Mesodermal cell (in vitro differentiated cells): ENCODE results near the gene MAP4K4.

Source experiments
- H3K27ac ChIP-seq: 2 replicates; pipeline ENCODE4 v1.7.0; 2013; ENCODE audit warnings: mild to moderate bottlenecking, low read depth, low read length, moderate library complexity; ENCODE audit not compliant: severe bottlenecking
- H3K36me3 ChIP-seq: 2 replicates; pipeline ENCODE4 v1.7.1; 2013; ENCODE audit warnings: mild to moderate bottlenecking, low read length, moderate library complexity; ENCODE audit not compliant: control insufficient read depth, insufficient read depth
- H3K4me1 ChIP-seq: one replicate; pipeline ENCODE4 v1.7.1; 2013; ENCODE audit warnings: mild to moderate bottlenecking, low read length; ENCODE audit not compliant: insufficient read depth, control insufficient read depth, poor library complexity, severe bottlenecking
- H3K4me3 ChIP-seq: 2 replicates; pipeline ENCODE4 v1.7.0; 2013; ENCODE audit warnings: low read length, control low read depth, mild to moderate bottlenecking; ENCODE audit not compliant: insufficient read depth, poor library complexity, severe bottlenecking; ENCODE audit errors: extremely low read depth
- H3K9me3 ChIP-seq: 2 replicates; pipeline ENCODE4 v1.7.1; 2013; ENCODE audit warnings: mild to moderate bottlenecking, low read length, moderate library complexity; ENCODE audit not compliant: control insufficient read depth
- WGBS, 2 experiments: methylation state at CpG; one replicate each; pipeline ENCODE4 v1.1.5; 2013; ENCODE audit warnings: missing lambda C conversion rate in 2 of 2; ENCODE audit not compliant: insufficient coverage in 2 of 2; 5-methylcytosine and 5-hydroxymethylcytosine counted together

MAP4K4 gene

GRCh38 chr2:101793277-101793969 is 95.9 kb downstream of the MAP4K4 start:
- H3K36me3 ChIP-seq = peaks cover 25% of the 10 kb centered on the region
- H3K27ac ChIP-seq = no peak overlapping the region
- H3K4me3 ChIP-seq = no peak overlapping the region
- WGBS, 2 experiments = 88 to 96% methylated on average over 2 of the region's 3 CpGs
- H3K4me1 ChIP-seq = peaks cover 8% of the 10 kb centered on the region
- no peaks in the 10 kb centered on the region for H3K9me3 ChIP-seq

- no peak overlapping the region for H3K4me3 ChIP-seq
- peaks cover 25% of the 10 kb centered on the region for H3K36me3 ChIP-seq
- peaks cover 8% of the 10 kb centered on the region for H3K4me1 ChIP-seq
- no peak overlapping the region for H3K27ac ChIP-seq
- no CpG with 5 or more reads among the region's 2 CpGs for WGBS, 2 experiments
- no peaks in the 10 kb centered on the region for H3K9me3 ChIP-seq
Measured at GRCh38 chr2:101794141-101794540, 96.6 kb downstream of the MAP4K4 start.

- no CpG with 5 or more reads among the region's 4 CpGs for WGBS, 2 experiments
- Histone ChIP-seq H3K4me3 (no peak overlapping the region), H3K9me3 (no peaks in the 10 kb centered on the region), H3K4me1 (peaks cover 8% of the 10 kb centered on the region), H3K27ac (no peak overlapping the region), H3K36me3 (peaks cover 31% of the 10 kb centered on the region)
Measured at GRCh38 chr2:101795033-101795432, 97.5 kb downstream of the MAP4K4 start.

GRCh38 chr2:101796825-101797600 is 99.5 kb downstream of the MAP4K4 start:
- Histone ChIP-seq H3K36me3 (peaks cover 23% of the 10 kb centered on the region), H3K9me3 (no peaks in the 10 kb centered on the region), H3K4me1 (peaks cover 9% of the 10 kb centered on the region), H3K4me3 (no peak overlapping the region), H3K27ac (no peak overlapping the region)
- 91 to 93% methylated on average over 4 of the region's 7 CpGs for WGBS, 2 experiments

- Histone ChIP-seq H3K9me3 (no peaks in the 10 kb centered on the region), H3K4me3 (no peak overlapping the region), H3K36me3 (peaks cover 12% of the 10 kb centered on the region), H3K27ac (no peak overlapping the region), H3K4me1 (peaks cover 41% of the 10 kb centered on the region)
- WGBS, 2 experiments = 93 to 97% methylated on average over 2 to 3 of the region's 3 CpGs
Measured at GRCh38 chr2:101801496-101801895, 104.0 kb downstream of the MAP4K4 start.

GRCh38 chr2:101802329-101802728 is 104.8 kb downstream of the MAP4K4 start:
- H3K36me3 ChIP-seq = peaks cover 12% of the 10 kb centered on the region
- WGBS, 2 experiments = 80 to 86% methylated on average over 5 of the region's 5 CpGs
- H3K9me3 ChIP-seq = no peaks in the 10 kb centered on the region
- peaks cover 43% of the 10 kb centered on the region for H3K4me1 ChIP-seq
- no peak overlapping the region for H3K4me3 ChIP-seq
- H3K27ac ChIP-seq = peak overlapping the region; percentile 61

- WGBS, 2 experiments = no CpG with 5 or more reads among the region's 1 CpG
- no peaks in the 10 kb centered on the region for H3K9me3 ChIP-seq
- H3K27ac ChIP-seq = peak overlapping the region; percentile 47
- no peak overlapping the region for H3K4me3 ChIP-seq
- peaks cover 50% of the 10 kb centered on the region for H3K4me1 ChIP-seq
- peaks cover 17% of the 10 kb centered on the region for H3K36me3 ChIP-seq
Measured at GRCh38 chr2:101803128-101803527, 105.6 kb downstream of the MAP4K4 start.

- peak overlapping the region; percentile 47 for H3K27ac ChIP-seq
- H3K4me3 ChIP-seq = no peak overlapping the region
- H3K4me1 ChIP-seq = peaks cover 53% of the 10 kb centered on the region
- H3K36me3 ChIP-seq = peaks cover 17% of the 10 kb centered on the region
- no peaks in the 10 kb centered on the region for H3K9me3 ChIP-seq
- WGBS, 2 experiments = 76 to 77% methylated on average over 6 to 7 of the region's 8 CpGs
Measured at GRCh38 chr2:101803945-101804696, 106.6 kb downstream of the MAP4K4 start.

- H3K4me1 ChIP-seq = peaks cover 53% of the 10 kb centered on the region
Measured at GRCh38 chr2:101805152-101806088, 107.9 kb downstream of the MAP4K4 start.

GRCh38 chr2:101806123-101806522 is 108.6 kb downstream of the MAP4K4 start:
- H3K27ac ChIP-seq = peak overlapping the region; percentile 96
- no peak overlapping the region for H3K4me3 ChIP-seq
- WGBS, 2 experiments = no CpG with 5 or more reads among the region's 5 CpGs
- peaks cover 13% of the 10 kb centered on the region for H3K36me3 ChIP-seq
- H3K9me3 ChIP-seq = no peaks in the 10 kb centered on the region
- H3K4me1 ChIP-seq = peaks cover 53% of the 10 kb centered on the region

More at GRCh38 chr2:101805152-101806088, 107.9 kb downstream of the MAP4K4 start:
- Histone ChIP-seq H3K27ac (peak overlapping the region; percentile 96), H3K9me3 (no peaks in the 10 kb centered on the region), H3K36me3 (peaks cover 8% of the 10 kb centered on the region), H3K4me3 (no peak overlapping the region)
- 49 to 64% methylated on average over 2 to 4 of the region's 9 CpGs for WGBS, 2 experiments
